ENCODE data around the gene CHST2.

DNA sequence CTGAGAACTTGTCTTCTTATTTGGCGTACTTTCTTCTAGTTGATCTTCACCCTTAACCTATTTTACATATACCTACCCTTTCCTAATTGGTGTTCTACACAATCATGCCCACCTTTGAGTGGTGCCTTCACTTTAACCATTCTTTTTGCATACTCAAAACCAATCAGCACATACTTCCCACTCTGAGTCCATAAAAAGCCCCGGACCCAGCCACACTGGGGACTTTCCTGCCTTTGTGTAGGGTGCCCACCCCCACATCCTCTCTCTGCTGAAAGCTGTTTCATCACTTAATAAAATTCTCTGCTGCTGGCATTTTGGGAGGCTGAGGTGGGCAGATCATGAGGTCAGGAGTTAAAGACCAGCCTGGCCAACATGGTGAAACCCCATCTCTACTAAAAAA lies 15.9 kb upstream of the CHST2 start:
- TF ChIP-seq CTCF (IDR thresholded peaks at IDR 0.05), result no peak
- no peak for TF ChIP-seq POLR2AphosphoS5 (IDR thresholded peaks at IDR 0.05)
- TF ChIP-seq EP300 (IDR thresholded peaks at IDR 0.05), result no peak
